Panc1 (cell line): Measurements from ENCODE around the gene PHF14.

ENCODE experiments used
- POLR2AphosphoS5 ChIP-seq: IDR thresholded peaks from 2 replicates; pipeline ENCODE4 v1.6.1; 2012; ENCODE audit warnings: mild to moderate bottlenecking, low read depth, low read length, moderate library complexity
- TF ChIP-seq, protein P1 (sequence below): fragments of 450-650 bp; IDR thresholded peaks from 2 replicates; pipeline ENCODE4 v1.5.1; 2017; ENCODE audit warnings: mild to moderate bottlenecking
- TF ChIP-seq, protein P2 (sequence below), 2 experiments: IDR thresholded peaks; 2 replicates each; pipeline ENCODE4 v1.6.1; 2011 to 2012; ENCODE audit warnings: low read depth in 2 of 2, control low read depth in 1 of 2, low read length in 1 of 2, mild to moderate bottlenecking in 1 of 2, moderate library complexity in 1 of 2; ENCODE audit not compliant: insufficient read depth in 1 of 2

DNA sequence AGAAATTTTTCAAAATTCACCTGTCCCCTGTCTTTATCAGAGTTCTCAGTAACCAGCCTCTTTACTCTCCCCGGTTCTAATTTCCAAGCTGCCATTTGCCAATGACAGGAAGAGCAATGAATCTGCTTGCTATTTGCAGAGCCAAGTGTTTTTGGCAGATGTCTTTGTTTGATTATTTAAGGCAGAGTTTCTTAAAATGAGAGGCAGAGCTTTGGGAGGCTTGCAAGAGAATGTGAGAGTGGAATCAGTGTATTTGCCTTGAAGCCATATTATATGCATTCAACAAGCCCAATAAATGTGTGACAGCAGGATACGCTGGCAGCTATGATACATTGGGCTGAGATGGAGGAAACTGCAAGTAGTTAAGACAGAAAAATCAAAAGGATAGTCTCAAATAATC, 196.5 kb downstream of the PHF14 start:
- TF ChIP-seq, protein P1, sequence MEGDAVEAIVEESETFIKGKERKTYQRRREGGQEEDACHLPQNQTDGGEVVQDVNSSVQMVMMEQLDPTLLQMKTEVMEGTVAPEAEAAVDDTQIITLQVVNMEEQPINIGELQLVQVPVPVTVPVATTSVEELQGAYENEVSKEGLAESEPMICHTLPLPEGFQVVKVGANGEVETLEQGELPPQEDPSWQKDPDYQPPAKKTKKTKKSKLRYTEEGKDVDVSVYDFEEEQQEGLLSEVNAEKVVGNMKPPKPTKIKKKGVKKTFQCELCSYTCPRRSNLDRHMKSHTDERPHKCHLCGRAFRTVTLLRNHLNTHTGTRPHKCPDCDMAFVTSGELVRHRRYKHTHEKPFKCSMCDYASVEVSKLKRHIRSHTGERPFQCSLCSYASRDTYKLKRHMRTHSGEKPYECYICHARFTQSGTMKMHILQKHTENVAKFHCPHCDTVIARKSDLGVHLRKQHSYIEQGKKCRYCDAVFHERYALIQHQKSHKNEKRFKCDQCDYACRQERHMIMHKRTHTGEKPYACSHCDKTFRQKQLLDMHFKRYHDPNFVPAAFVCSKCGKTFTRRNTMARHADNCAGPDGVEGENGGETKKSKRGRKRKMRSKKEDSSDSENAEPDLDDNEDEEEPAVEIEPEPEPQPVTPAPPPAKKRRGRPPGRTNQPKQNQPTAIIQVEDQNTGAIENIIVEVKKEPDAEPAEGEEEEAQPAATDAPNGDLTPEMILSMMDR, result no peak
- no peak for TF ChIP-seq POLR2AphosphoS5
- TF ChIP-seq, protein P2, sequence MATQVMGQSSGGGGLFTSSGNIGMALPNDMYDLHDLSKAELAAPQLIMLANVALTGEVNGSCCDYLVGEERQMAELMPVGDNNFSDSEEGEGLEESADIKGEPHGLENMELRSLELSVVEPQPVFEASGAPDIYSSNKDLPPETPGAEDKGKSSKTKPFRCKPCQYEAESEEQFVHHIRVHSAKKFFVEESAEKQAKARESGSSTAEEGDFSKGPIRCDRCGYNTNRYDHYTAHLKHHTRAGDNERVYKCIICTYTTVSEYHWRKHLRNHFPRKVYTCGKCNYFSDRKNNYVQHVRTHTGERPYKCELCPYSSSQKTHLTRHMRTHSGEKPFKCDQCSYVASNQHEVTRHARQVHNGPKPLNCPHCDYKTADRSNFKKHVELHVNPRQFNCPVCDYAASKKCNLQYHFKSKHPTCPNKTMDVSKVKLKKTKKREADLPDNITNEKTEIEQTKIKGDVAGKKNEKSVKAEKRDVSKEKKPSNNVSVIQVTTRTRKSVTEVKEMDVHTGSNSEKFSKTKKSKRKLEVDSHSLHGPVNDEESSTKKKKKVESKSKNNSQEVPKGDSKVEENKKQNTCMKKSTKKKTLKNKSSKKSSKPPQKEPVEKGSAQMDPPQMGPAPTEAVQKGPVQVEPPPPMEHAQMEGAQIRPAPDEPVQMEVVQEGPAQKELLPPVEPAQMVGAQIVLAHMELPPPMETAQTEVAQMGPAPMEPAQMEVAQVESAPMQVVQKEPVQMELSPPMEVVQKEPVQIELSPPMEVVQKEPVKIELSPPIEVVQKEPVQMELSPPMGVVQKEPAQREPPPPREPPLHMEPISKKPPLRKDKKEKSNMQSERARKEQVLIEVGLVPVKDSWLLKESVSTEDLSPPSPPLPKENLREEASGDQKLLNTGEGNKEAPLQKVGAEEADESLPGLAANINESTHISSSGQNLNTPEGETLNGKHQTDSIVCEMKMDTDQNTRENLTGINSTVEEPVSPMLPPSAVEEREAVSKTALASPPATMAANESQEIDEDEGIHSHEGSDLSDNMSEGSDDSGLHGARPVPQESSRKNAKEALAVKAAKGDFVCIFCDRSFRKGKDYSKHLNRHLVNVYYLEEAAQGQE (IDR thresholded peaks at IDR 0.05; ENCODE audit: insufficient read depth in 1 of 2, low read depth in 2 of 2, low read length in 1 of 2), result no peak
